HG03378 (cell line): Measurements from ENCODE around the gene NKPD1.

ENCODE experiments used
- ATAC-seq: cut with Tn5 transposase; IDR thresholded peaks from one replicate; pipeline ENCODE4 v1.9.1; 2021; ENCODE audit warnings: mild to moderate bottlenecking, moderate library complexity; ENCODE audit not compliant: unreplicated experiment

The NKPD1 gene

DNA sequence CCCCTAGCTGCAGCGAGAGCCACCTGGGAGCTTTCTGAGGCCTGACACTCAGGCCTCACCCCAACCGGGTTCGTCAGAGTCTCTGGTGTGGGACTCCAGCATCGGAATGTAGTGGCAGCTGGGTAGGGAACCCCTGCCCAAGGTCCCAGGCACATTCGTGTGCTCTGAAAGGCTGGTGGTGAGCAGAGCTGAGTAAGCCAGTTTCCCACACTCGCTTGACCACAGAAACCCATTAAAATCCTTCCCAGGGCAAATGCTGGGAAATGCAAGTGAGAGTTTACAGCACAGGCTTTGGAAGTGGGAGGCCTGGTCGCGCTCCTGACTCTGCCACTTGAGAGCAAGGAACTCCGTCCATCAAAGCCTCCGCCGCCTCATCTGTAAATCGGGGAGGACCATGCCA lies 13.0 kb upstream of the NKPD1 start:
- no peak for ATAC-seq

- ATAC-seq: no peak
These were observed 11.9 kb upstream of the NKPD1 start for GRCh38 chr19:45172611-45173208.

DNA sequence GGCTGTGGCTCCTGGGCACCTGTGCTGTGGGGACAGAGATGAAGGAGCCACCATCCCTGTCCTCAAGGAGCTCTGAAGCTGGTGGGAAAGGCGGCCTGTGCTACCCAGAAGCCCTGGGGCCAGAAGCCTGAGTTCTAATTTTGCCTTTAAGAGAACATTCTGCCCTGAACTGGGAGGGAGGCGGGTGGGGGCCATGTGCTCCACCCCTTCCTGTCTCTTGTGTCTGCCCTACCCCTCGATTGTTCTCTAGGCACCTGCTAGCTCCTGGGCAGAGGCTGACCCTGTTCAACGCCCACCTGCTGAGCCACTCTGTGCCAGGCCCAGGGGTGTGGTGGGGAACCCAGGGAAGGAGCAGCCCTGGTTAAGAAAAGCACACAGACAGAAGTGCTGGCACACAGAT lies 11.4 kb upstream of the NKPD1 start:
- ATAC-seq: no peak

- no peak for ATAC-seq
These were observed 10.4 kb upstream of the NKPD1 start for GRCh38 chr19:45171211-45171623.

DNA sequence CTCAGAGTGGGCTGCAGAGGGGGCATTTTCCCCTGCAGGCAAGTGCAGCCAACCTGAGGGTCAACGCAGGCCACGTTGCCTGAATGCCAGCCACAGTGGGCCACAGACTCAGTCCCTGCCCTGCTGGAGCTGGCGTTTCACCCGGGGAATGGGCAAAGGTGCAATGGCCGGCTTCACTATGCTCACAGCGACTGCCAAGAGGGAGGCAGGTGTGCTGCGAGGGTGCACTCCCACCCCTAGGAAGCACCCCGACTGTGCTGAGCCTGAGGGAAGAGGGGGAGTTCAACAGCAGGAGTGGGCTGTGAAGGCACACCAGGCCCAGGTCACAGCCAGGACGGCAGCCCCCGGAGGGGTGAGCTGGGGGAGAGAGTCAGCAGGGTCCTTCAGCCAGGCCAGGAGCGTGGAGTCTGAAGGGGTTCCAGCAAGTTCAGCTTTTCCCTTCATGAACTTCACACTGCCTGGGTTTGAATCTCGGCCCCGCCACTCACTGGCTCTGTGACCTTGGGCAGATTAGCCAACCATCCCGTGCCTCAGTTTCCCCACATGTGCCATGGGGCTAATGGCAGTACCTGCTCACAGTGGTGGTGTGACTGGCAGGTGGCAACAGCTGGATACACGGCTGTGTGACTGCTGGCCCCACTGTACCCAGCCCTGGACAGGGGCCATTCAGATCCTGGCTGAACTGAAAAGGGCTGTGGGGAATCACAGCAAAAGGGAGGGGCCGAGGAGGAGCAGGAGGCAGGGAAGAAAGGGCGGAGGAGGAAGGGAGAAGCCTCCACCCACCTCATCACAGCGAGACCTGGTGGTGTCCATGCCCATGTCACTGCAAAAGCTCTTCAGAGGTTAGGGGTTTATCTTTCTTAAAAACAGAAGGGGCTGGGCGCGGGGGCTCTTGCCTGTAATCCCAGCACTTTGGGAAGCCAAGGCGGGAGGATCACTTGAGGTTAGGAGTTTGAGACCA lies 9.6 kb upstream of the NKPD1 start:
- no peak for ATAC-seq

- ATAC-seq: no peak
These were observed 8.8 kb upstream of the NKPD1 start for GRCh38 chr19:45169602-45170001.

DNA sequence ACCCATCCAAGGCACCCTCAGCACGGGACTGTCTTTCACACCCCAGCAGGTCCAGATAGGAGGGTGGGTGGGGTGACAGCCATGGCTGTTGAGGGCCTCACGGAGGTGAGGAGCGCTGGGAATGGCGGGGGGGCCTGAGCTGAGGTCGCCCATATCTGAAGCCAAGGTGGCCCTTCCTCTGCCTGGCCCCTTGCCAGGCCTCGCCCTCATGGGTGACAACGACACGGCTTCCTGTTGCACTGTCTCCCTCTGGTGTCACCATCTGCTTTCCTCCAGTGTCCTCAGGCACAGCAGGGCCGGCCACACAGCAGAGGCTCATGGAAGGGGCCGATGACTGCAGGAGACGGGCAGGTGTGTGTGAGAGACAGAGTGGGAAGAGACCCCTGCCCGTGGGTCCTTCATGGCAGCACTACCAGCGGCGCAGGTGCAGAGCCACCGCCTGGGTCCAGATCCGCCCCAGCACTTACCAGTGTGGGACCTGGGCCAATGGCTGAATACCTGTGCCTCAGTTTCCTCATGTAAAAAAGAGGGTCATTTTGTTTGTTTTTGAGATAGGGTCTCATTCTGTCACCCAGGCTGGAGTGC lies 8.1 kb upstream of the NKPD1 start:
- no peak for ATAC-seq

DNA sequence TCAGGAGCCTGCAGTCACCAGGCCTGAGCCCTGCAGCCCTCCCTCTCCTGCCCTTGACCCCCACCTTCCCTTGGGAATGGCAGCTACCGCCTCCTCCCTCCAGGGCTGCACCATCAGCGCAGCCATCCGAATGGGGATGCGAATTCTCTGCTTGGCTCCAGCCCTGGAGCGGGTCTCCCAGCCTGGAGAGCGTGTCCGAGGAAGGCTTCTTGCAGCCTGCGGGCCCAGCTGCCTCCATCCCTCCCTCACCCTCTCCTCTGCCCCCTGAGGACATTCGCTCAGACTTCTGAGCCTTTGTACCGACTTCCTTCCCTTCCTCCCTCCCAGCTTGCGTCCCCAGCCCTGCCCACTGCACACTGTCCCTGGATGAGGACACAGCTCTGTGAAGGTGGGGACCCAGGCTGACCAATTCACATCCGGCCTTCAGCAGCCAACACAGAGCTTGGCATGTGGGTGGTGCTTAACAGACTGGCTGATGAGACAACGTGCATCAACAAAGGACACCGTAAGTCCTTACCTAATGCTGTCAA lies 6.0 kb upstream of the NKPD1 start:
- ATAC-seq: no peak

GRCh38 chr19:45164577-45165335 lies 4.0 kb upstream of the NKPD1 start:
- peak; percentile 62 for ATAC-seq

- no peak for ATAC-seq
These were observed 3.1 kb upstream of the NKPD1 start for GRCh38 chr19:45163751-45164460.

- no peak for ATAC-seq
These were observed 2.4 kb upstream of the NKPD1 start for GRCh38 chr19:45163156-45163555.

GRCh38 chr19:45162608-45163143 lies 1.9 kb upstream of the NKPD1 start:
- ATAC-seq: no peak

DNA sequence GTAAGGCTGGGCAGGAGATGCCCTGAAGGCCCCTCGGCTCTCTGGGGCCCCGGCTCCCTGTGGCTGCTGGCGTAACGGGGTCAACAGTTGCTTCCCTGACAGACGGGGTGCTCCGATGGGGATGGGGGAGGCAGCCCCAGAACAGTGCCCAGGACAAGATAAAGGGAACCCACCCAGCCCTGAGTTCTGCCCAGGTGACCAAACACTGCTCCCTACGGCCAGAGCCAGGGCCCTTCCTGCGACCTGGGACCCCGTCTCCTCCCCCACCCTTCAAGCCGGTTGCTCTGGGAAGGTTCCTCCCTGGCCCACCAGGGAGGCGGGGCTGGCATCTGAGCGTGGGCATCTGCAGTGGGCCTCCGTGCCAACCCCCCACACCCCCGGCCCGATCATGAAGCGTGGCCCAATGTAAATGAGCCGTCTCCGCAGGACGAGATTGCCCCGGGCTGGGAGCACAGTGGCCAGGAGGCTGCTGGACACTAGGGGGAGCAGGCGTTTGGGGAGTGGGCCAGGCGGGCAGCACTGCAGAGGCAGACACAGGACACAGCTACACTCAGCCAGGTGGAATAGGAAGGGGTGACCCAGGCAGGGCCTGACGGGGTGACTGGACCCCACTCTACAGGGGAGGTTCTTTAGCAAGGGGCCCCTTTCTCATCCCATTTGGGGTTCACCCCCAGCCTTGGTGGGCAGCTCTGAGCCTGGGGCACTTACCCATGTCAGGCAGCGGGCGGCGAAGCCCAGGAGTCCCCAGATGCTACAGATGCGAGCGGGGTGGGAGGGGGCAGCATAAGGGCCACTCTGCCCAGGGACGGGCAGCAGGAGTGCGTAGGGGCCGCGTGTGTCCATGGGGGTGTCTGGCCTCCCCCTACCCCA lies 1.2 kb upstream of the NKPD1 start:
- no peak for ATAC-seq

DNA sequence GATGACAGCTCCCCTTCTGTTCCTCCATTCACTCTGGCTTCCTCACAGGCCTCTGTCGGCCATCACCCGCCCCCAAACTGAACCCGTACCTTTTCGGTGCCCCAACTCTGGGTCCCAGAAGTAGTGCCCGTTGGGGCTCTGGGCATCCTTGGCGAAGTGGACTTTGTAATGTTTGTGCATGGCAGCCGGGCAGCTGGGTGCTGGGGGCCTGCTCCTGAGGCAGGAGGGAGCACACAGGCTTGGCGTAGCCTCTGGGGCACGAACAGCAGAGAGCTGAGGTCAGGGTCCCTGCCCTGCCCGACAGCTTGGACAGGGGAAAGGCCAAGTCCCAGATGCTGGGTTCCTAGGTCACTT lies 834 bp downstream of the NKPD1 start:
- no peak for ATAC-seq

GRCh38 chr19:45159210-45159970 lies 1.4 kb downstream of the NKPD1 start:
- no peak for ATAC-seq

GRCh38 chr19:45158503-45159209 lies 2.1 kb downstream of the NKPD1 start:
- no peak for ATAC-seq

DNA sequence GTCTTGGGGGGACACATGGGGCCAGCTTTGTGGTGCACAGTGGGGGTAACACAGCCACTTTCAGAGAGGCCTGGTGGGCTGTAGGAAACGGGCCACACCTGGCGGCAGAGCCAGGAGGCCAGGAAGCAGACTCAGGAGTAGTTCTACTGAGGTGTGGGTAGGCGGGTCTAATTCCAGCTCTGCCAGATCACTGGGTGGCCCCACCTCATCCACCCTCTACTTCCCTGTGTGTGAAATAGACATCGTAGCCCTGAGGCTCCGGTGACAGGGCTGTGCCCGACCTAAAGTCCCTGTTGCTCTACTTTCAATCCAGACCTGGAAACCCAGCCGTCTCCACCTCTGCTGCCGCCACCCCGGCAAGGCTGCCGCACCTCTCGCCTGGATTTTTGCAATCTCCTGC lies 4.0 kb downstream of the NKPD1 start:
- no peak for ATAC-seq
